Measurements from ENCODE around the gene EEFSEC. TPM values are rescaled to one million over a fixed set of nuclear protein-coding genes. Genes with fewer than 3 reads are reported as not detected.

Gene EEFSEC
- total RNA-seq, 1 donor from 2014 or later, result 2.2 TPM

DNA sequence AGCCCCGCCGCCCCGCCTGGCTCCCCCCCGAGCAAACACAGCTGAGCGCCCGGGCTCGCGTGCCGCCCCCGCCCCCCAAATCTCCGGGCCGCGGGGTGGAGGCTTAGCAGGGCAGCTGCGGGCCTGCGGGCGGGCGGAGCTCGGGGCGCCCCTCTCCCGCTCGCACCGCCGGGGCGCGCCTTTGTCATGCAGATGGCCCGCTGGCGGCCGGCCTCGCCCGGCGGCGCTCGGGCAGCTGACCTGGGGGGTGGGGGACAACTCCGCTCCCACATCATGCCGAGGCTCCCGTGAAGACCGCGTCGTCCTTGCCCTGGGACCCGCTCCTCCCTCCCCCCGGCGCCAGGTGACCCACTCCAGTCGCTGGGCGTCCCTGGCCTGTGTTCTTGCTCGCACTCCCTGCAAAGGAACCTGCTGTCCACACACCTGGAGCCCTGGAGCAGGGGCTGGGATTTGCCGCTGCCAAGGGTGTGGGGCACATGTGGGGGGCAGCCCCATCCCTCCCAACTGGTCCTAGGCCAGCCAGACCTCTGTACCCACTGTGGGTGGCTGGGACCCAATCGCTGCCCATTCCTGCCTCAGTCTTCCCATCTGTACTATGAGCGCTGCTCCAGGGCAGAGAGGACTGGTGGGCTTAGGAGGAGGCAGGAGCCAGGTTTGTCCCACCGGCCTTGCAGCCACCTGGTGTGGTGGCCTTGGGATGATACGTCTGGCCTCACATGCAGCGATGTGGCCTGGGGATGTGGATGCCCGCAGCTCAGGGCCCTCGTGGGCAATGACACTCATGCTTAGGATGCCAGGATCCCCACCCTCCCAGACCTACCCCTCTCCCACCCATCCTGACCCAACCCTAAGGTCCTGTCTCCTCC, 279.9 kb downstream of the EEFSEC start:
- DNase-seq, result peak; percentile 32

DNA sequence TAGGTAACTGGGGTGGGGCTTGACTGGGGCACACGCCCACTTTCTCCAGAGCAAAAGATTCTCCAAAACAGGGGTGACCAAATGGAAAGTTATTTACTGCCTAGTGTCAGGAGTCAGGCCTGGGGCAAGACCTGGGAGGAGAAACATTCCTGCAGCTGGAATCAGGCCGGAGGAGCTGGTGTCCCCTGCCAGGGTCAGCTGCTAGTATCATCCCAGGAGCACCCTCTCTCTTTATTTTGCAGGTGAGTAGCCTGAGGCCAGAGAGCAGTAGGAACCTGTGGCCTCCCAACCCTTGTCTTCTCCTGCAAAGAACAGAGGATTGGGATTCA, 280.5 kb downstream of the EEFSEC start:
- no peak for DNase-seq

- no peak for DNase-seq
Measured at GRCh38 chr3:128434524-128434923, 281.2 kb downstream of the EEFSEC start.

- DNase-seq, result no peak
Measured at GRCh38 chr3:128435058-128435457, 281.8 kb downstream of the EEFSEC start.

- DNase-seq, result no peak
Measured at GRCh38 chr3:128435561-128435960, 282.3 kb downstream of the EEFSEC start.

- DNase-seq, result no peak
Measured at GRCh38 chr3:128436214-128436613, 282.9 kb downstream of the EEFSEC start.

DNA sequence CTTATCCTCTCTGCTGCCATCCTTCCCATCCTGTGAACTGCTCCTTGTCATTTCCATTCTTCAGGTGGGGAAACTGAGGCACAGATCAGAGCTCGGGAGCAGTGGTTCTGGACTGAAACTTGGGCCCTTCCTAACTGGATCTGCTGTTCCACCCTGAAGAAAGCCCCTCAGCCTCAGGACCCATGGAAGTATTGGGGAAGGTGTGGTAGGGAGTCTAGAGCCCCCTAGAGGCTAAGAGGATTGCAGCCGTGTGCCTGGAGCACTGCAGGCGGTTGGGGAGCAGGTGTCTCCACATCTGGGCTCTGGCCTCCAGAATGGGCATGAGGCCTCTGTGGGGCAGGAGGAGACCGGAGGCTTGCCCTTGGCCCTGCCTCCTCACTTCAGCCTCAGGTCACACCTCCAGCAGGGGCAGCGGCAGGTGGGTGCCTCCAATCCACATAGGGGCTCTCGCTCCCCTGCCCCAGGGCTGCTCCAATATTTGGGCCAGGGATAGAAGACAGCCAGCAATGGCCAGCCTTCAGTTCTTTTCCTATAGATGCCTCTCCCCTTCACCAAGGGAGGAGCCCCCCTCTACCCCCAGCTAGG, 285.3 kb downstream of the EEFSEC start:
- DNase-seq, result no peak

DNA sequence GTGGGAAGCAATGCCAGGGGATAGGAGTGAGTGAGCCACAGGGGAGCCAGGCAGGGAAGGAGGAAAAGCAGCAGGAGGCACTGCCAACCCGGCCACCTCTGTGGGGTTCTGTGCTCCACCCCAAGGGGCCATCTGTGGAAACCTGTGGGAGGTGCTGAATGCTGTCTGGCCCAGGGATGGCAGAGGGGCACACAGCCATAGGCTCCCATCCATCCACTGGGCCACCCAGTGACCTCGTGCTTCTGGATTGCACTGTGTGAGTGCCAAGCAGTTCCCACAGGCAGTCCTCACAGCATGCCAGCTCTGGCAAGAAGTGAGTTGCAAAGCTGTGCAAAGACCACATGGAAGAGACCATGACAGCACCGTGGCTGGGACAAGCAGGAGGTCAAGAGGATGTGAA, 285.9 kb downstream of the EEFSEC start:
- no peak for DNase-seq

DNA sequence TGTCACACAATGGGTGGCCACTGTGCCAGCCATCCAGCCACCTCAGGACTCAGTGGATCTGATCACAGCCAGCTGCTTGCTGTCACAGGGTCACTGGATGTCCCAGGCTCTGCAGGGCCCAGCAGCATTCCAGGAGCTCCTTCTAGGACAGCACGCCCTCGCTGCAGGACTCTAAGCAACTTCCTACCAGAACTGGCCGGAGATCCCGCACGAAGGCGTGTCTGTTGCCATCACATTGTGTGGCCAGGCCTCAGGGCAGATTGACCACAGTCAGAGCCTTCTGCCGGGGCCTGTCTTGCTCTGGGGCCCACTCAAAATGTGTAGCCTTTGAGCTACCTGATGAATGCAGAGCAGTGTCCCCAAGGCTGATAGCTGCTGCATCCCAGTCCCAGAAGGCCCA, 288.8 kb downstream of the EEFSEC start:
- DNase-seq, result no peak

- DNase-seq, result no peak
Measured at GRCh38 chr3:128442949-128443348, 289.7 kb downstream of the EEFSEC start.

DNA sequence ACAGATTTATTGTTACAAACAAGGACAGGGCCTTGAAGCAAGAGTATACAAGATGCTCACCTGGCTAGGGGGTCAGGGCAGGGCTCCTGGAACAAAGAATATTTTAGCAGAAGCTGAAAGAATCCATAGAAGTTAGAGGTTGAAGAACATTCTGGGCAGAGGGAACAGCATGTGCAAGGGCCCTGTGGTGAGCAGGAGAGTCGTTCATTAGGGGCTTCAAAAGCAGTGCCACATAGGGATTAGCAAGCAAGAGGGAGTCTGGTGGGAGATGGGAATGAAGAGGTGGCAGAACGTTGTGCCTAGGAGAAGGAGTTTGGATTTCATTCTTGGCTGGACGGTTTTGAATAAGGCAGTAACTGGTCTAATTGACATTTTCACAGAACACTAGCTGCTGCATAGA, 290.5 kb downstream of the EEFSEC start:
- DNase-seq, result no peak

- DNase-seq, result no peak
Measured at GRCh38 chr3:128445357-128445756, 292.1 kb downstream of the EEFSEC start.

GRCh38 chr3:128446821-128447220, 293.5 kb downstream of the EEFSEC start:
- DNase-seq, result no peak

DNA sequence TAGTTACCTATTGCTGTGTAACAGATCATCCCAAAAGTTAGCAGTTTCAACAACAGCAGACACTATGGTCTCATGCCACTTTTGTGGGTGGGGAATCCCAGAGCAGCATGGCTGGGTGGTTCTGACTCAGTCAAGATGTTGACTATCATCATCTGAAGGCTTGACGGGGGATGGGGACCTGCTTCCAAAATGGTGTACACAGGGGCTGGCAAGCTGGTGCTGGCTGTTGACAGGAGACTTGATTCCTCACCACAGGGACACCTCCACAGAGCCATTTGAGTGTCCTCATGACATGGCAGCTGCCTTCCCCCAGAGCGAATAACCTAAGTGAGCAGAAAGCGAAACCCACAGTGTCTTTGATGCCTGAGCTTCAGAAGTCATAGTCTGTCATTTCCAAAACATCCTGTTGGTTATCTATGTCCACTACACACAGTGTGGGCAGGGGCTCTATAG, 294.3 kb downstream of the EEFSEC start:
- no peak for DNase-seq

DNA sequence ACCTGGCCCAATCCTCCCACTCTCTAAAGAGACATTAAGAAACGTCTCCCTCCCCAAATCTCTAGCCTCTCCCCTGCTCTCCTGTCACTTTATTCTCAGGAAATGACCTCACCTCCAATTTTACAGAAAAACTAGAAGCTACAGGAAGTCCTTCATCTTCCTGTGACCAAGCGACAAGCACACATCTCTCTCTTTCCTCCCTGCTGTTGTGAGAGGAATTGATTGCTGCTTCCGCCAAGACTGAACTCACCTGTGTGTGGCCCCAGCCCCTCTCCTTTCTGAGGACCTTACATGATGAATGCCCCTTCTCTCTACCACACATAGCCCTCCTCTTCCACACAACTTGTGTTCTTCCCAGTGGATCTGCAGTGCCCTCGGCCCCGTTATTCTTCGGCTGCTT, 295.2 kb downstream of the EEFSEC start:
- DNase-seq, result no peak

DNA sequence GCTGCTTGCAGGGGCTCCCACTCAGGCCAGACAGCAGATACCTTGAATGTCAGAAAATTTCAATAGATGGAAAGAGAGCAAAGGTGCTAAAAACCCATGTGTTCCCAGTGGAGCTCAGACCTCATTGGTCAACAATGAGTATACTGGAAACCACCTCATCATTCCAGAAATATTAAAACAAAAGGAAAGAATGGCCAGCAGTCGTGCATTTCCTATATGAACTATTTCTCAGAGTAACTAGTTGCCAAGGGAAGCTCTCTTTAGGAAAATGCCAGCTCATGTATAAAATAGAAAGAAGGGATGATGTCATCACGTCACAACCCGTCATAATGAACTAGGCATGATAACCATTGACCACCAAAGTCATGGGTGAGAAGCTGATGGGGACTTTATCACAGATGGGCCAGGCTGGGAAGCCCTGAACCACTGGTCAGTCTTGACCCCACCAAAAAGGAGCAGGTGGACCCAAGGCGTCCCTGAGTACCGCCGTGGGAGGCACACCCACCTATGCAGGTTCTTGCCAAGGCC, 295.9 kb downstream of the EEFSEC start:
- peak; percentile 53 for DNase-seq

DNA sequence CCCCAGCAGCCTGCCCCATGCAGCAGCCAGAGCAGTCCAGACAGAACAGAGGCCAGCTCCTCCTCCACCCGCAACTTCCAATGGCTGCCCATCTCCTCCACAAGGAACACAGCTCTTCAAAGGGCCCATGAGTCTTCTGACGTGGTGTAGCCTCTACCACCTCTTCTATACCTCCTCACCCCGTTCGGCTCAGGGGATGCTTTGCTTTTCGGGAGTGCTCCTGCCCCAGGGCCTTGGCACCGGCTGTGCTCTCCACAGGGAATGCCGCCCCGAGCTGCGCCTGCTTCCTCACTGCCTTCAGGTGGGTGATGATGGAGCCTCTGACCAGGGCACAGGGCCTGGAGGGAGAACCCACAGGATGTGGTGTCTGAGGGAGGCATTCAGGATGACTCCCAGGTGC, 298.8 kb downstream of the EEFSEC start:
- no peak for DNase-seq

GRCh38 chr3:128452678-128453275, 299.5 kb downstream of the EEFSEC start:
- no peak for DNase-seq

DNA sequence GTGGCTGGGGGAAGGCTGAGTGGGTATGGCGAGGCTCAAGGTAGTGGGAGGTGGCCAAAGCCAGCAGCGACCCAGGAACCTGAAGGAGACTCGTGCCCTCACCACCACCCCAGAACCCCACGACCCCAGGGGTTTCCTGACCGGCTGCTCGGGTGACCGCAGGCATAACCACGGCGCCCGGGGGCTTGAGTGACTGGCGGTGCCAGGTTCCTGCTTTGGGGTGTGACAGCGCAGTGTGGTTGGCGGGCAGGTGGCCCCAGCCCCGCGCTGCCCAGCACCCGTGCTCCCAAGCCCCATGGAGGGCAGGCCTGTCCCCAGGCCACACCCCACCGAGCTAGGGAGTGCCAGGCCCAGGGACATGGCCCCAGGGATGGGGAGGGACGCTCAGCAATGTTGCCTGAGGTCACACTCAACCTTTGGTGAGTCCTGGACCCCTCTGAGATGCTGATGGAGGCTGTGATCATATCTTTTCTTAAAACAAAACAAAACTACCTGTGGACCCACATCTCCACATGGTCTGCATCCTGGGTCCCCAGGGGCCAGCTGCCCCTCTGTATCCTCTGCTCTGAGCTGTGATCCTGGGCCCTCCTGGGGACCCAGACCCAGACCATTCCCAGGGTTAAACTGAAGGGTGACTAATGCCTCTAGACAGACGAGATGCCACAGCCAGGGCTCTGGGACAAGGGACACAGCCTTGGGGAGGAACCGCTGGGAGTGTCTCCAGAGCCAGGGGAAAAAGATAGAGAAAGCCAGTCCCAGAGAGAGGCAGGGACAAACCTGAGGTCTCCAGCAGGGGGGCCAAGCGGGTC, 300.4 kb downstream of the EEFSEC start:
- no peak for DNase-seq

DNA sequence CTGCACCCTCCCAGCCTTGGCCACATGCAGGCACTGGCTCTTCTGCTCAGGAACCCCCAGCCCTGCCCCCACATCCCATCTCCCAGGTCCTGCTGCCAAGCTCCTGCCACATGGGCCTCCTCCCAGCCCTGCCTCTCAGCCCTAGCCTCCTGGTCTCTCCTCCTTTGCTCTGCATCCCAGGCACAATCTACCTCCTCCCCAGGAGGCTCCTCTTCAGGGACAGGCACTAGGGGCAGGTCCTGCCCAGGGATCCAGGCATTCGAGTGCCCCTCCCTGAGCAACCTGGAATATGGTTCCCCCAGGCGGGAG, 301.0 kb downstream of the EEFSEC start:
- DNase-seq, result no peak

GRCh38 chr3:128455116-128455515, 301.8 kb downstream of the EEFSEC start:
- DNase-seq, result no peak

- DNase-seq, result no peak
Measured at GRCh38 chr3:128455786-128456748, 302.8 kb downstream of the EEFSEC start.
